Activated CD4-positive, alpha-beta memory T cell treated with anti-CD3 and anti-CD28 coated beads, Interleukin-2, amount 10 ng/mL, durations not matched to agents 7 days and 5 days (primary cell): ENCODE measurements around the gene UPP1. TPM values are rescaled to one million over a fixed set of nuclear protein-coding genes. Genes with fewer than 3 reads are reported as not detected.
"Not testable (repeated sequence)": the region's sequence is repeated elsewhere in the genome, so short reads cannot be mapped to it uniquely, and the experiment has no call there.

Experiments used
- CTCF ChIA-PET: fragments of 350-600 bp; sonication (Branson Sonifier 250); formaldehyde crosslinking; loops from one replicate; lab custom pipeline; 2021; ENCODE audit warnings: antibody characterized with exemption, inconsistent platforms; lab: Charles Lee
- POLR2A ChIA-PET: fragments of 350-600 bp; sonication (Branson Sonifier 250); formaldehyde crosslinking; loops from one replicate; lab custom pipeline; 2021; ENCODE audit warnings: antibody characterized with exemption; lab: Charles Lee
- DNase-seq: peaks from one replicate; pipeline ENCODE4 v3.0.0-alpha.2; 2020
- H3K27ac Mint-ChIP-seq: one replicate; pipeline ENCODE4 v1.8.0; 2021; ENCODE audit warnings: mild to moderate bottlenecking, mixed read lengths
- H3K27me3 Mint-ChIP-seq: one replicate; pipeline ENCODE4 v1.8.0; 2021; ENCODE audit warnings: mixed read lengths
- H3K36me3 Mint-ChIP-seq: one replicate; pipeline ENCODE4 v1.8.0; 2021; ENCODE audit warnings: low read depth, mixed read lengths
- H3K4me1 Mint-ChIP-seq: one replicate; pipeline ENCODE4 v1.8.0; 2021; ENCODE audit warnings: mixed read lengths
- H3K4me3 Mint-ChIP-seq: one replicate; pipeline ENCODE4 v1.8.0; 2021; ENCODE audit warnings: mild to moderate bottlenecking, mixed read lengths
- H3K9me3 Mint-ChIP-seq: one replicate; pipeline ENCODE4 v1.8.0; 2021; ENCODE audit warnings: mixed read lengths
- total RNA-seq, 2 experiments: library from RNA; stranded (reverse); gene quantifications; one replicate each; pipeline ENCODE4 v1.2.3, GENCODE V29; 2021

UPP1 gene
- total RNA-seq, 2 experiments from 2014 or later, result 148 to 154 TPM

DNA sequence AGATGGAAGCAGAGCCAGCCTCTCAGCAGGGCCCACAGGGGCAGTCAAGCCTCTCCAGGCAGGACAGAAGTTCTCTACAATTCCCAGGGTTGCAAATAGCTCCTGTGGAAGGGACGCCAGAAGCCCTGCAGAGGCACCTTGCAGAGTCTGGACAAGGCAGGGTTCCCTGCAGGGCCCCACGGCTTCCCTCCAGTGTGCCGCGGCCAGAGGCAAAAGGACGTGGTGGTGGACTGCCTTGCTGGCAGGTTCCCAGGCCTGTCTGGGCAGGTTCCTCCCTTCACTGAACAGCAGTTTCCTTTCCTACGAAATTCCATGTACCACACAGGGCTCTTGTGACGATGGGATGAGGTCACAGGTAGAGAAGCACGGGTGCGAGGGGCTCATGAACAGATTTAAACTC lies 25.1 kb downstream of the UPP1 start:
- Mint-ChIP-seq H3K4me1 (peaks cover 16% of the 10 kb centered on the region), H3K9me3 (no peaks in the 10 kb centered on the region), H3K36me3 (peaks cover 19% of the 10 kb centered on the region), H3K4me3 (no peak overlapping the region), H3K27me3 (peaks cover 1% of the 10 kb centered on the region), H3K27ac (no peak overlapping the region)
- ChIA-PET CTCF (interaction anchor here (0.9 to 1.7 kb wide), 3 partner anchors 12 to 122 kb away, joined by 3 to 5 read pairs (median 4); no protein-coding TSS in a partner anchor), POLR2A (no interaction called here)
- no peak for DNase-seq

- Mint-ChIP-seq H3K27me3 (peaks cover 1% of the 10 kb centered on the region), H3K4me1 (peaks cover 12% of the 10 kb centered on the region), H3K9me3 (no peaks in the 10 kb centered on the region), H3K36me3 (peaks cover 15% of the 10 kb centered on the region), H3K4me3 (no peak overlapping the region), H3K27ac (no peak overlapping the region)
- POLR2A ChIA-PET, result interaction anchor here (0.6 kb wide), 1 partner anchor 67 kb away, joined by 4 read pairs; no protein-coding TSS in a partner anchor
- no peak for DNase-seq
- CTCF ChIA-PET, result interaction anchor here (1.7 kb wide), 1 partner anchor 123 kb away, joined by 4 read pairs; no protein-coding TSS in a partner anchor
Observed at GRCh38 chr7:48114589-48114988, 25.5 kb downstream of the UPP1 start.

DNA sequence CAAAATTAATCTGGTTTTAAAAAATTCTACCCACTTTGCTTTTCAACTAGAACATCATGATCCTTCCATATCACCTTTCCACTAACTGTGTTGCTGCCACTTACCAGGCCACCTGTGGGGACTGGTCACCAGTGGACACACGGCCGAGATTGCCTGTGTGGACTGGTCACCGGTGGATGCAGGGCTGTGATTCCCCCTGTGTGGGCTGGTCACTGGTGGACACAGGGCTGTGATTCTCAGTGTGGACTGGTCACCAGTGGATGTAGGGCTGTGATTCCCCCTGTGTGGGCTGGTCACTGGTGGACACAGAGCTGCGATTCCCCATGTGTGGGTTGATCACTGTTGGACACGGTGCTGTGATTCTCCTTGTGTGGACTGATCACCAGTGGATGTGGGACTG lies 27.0 kb downstream of the UPP1 start:
- Mint-ChIP-seq H3K27me3 (peaks cover 1% of the 10 kb centered on the region), H3K4me3 (no peak overlapping the region), H3K36me3 (peaks cover 4% of the 10 kb centered on the region), H3K27ac (no peak overlapping the region), H3K4me1 (peaks cover 2% of the 10 kb centered on the region), H3K9me3 (no peaks in the 10 kb centered on the region)
- no peak for DNase-seq
- ChIA-PET CTCF (no interaction called here), POLR2A (no interaction called here)

DNA sequence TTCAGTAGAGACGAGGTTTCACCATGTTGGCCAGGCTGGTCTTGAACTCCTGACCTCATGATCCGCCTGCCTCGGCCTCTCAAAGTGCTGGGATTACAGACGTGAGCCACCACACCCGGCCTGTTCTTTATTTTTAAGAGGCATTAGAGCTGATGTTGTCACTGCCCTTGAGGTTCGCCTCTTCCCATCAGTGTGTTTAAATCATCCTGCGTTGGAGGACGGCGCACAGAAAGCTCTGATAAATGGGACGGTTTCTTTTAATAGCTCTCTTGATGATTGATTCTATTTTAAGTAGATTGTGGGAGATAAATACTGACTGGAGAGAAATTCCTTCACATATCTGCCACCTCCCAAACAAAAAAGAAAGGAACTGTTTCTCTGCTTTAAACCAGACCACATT lies 29.0 kb downstream of the UPP1 start:
- POLR2A ChIA-PET, result no interaction called here
- DNase-seq, result no peak
- H3K9me3 Mint-ChIP-seq, result no peaks in the 10 kb centered on the region
- peaks cover 2% of the 10 kb centered on the region for H3K4me1 Mint-ChIP-seq
- no peak overlapping the region for H3K4me3 Mint-ChIP-seq
- peaks cover 3% of the 10 kb centered on the region for H3K27me3 Mint-ChIP-seq
- H3K36me3 Mint-ChIP-seq, result no peaks in the 10 kb centered on the region
- CTCF ChIA-PET, result no interaction called here
- H3K27ac Mint-ChIP-seq, result no peak overlapping the region

- DNase-seq, H3K9me3 Mint-ChIP-seq, H3K4me1 Mint-ChIP-seq, POLR2A ChIA-PET, H3K4me3 Mint-ChIP-seq, H3K27ac Mint-ChIP-seq, H3K36me3 Mint-ChIP-seq: not testable (repeated sequence)
- CTCF ChIA-PET, result interaction anchor here (1.6 kb wide), 1 partner anchor 10 kb away, joined by 9 read pairs; no protein-coding TSS in a partner anchor
- H3K27me3 Mint-ChIP-seq, result peaks cover 15% of the 10 kb centered on the region
Observed at GRCh38 chr7:48120536-48120935, 31.5 kb downstream of the UPP1 start.

DNA sequence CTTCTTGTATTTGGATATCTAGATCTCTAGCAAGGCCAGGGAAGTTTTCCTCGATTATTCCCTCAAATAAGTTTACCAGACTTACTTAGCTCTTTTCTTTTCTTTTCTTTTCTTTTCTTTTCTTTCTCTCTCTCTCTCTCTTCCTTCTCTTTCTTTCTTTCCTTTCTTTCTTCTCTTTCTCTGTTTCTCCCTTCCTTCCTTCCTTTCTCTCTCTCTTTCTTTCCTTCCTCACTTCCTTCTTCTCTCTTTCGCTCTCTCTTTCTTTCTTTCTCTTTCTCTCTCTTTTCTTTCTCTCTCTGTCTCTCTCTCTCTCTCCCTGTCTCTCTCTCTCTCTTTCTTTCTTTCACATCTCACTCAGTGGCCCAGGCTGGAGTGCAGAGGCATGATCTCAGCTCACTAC lies 37.0 kb downstream of the UPP1 start:
- H3K4me3 Mint-ChIP-seq, result no peak overlapping the region
- no peaks in the 10 kb centered on the region for H3K36me3 Mint-ChIP-seq
- CTCF ChIA-PET, result no interaction called here
- POLR2A ChIA-PET, result interaction anchor here (0.7 kb wide), 1 partner anchor 171 kb away, joined by 3 read pairs; no protein-coding TSS in a partner anchor
- H3K27me3 Mint-ChIP-seq, result peaks cover 25% of the 10 kb centered on the region
- no peaks in the 10 kb centered on the region for H3K9me3 Mint-ChIP-seq
- H3K27ac Mint-ChIP-seq, result no peak overlapping the region
- no peak for DNase-seq
- H3K4me1 Mint-ChIP-seq, result peaks cover 14% of the 10 kb centered on the region

DNA sequence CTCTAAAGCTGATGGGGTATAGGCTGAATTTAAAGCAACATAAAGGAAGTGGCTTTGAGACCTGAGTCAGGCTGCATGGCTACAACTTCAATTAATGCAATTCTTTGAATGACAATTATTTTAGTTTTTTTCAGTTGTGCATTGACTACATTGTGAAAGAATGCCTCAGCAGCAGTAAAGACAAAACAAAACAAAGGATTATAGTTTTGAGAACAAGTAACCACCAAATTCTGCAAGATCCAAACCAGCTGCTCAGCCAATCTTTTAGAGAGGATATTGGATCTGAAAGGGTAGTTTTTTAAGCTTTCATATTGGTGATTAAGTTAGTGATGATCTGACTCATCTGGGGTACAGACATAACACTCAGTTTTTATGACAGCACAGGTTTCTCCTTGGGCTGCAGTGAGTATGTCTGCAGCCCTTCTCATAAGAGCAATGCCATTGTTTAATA lies 41.6 kb downstream of the UPP1 start:
- ChIA-PET CTCF (interaction anchor here (1.3 to 1.6 kb wide), 2 partner anchors 21 to 140 kb away, joined by 3 to 5 read pairs; no protein-coding TSS in a partner anchor), POLR2A (interaction anchor here (0.6 to 1.1 kb wide), 2 partner anchors 148 to 168 kb away, joined by 3 read pairs; no protein-coding TSS in a partner anchor)
- no peak overlapping the region for H3K4me3 Mint-ChIP-seq
- H3K9me3 Mint-ChIP-seq, result peaks cover 4% of the 10 kb centered on the region
- no peak for DNase-seq
- H3K27me3 Mint-ChIP-seq, result peaks cover 13% of the 10 kb centered on the region
- no peak overlapping the region for H3K27ac Mint-ChIP-seq
- peaks cover 21% of the 10 kb centered on the region for H3K4me1 Mint-ChIP-seq
- H3K36me3 Mint-ChIP-seq, result no peaks in the 10 kb centered on the region

DNA sequence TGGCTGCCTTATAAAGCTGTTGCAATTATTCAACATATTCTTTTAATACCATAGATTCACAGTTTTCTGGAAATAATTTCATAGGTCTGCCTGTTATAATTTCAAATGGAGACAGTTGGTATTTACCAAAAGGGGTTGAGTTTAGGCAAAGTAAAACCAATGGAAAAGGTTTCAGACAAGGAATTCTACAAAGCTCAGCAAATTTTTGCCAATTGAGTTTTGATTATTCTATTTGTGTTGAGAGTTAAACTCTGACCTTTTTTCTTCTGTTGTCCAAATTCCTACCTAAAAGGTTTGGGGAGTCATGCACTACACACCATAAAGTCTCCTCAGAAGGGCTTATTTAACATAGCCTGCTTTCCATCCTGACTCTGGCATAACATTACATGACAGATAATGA lies 43.7 kb downstream of the UPP1 start:
- peaks cover 5% of the 10 kb centered on the region for H3K27me3 Mint-ChIP-seq
- H3K4me1 Mint-ChIP-seq, result peaks cover 21% of the 10 kb centered on the region
- no peak overlapping the region for H3K4me3 Mint-ChIP-seq
- H3K9me3 Mint-ChIP-seq, result peaks cover 7% of the 10 kb centered on the region
- no peak for DNase-seq
- POLR2A ChIA-PET, result no interaction called here
- no peaks in the 10 kb centered on the region for H3K36me3 Mint-ChIP-seq
- H3K27ac Mint-ChIP-seq, result no peak overlapping the region
- CTCF ChIA-PET, result no interaction called here

- H3K27ac Mint-ChIP-seq, result no peak overlapping the region
- no peak overlapping the region for H3K4me3 Mint-ChIP-seq
- peaks cover 10% of the 10 kb centered on the region for H3K4me1 Mint-ChIP-seq
- H3K9me3 Mint-ChIP-seq, result peaks cover 3% of the 10 kb centered on the region
- peaks cover 4% of the 10 kb centered on the region for H3K27me3 Mint-ChIP-seq
- ChIA-PET POLR2A (no interaction called here), CTCF (no interaction called here)
- DNase-seq, result no peak
- H3K36me3 Mint-ChIP-seq, result no peaks in the 10 kb centered on the region
Observed at GRCh38 chr7:48139459-48139858, 50.4 kb downstream of the UPP1 start.

DNA sequence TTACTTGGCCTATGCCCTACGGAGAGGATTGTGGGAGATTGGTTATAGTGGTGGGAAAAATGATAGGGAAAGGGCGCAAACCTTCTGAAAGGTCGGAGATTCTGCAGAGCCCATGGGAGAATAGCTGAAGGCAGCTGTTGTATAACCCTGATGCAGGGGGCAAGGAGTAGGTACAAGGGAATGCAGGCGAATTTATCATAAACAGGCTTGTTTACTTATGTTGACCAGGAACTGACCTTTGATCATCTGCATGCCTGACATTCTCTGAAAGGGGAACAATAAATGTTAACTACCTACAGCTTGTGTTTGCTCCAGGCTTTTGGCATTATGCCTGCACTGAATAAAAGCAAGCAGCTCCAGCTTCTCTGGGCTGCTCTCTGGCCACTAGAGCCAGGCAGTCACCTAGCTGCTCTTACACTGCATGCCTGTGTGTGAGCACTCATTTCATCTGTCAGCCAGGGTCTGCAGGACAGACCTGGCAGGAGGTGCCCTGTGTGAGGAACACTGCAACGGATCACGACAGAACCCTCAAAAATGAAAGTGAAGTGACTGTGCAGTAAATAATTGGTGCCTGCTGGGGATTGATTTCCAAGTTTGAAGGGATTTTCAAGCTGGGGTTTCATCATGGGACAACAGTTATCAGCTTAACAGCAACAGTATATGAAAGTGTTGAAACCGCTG lies 51.1 kb downstream of the UPP1 start:
- Mint-ChIP-seq H3K4me3 (no peak overlapping the region), H3K27me3 (peaks cover 4% of the 10 kb centered on the region), H3K36me3 (no peaks in the 10 kb centered on the region), H3K4me1 (peaks cover 10% of the 10 kb centered on the region), H3K9me3 (peaks cover 3% of the 10 kb centered on the region), H3K27ac (no peak overlapping the region)
- no peak for DNase-seq
- CTCF ChIA-PET, result interaction anchor here (1.3 kb wide), 1 partner anchor 14 kb away, joined by 5 read pairs; no protein-coding TSS in a partner anchor
- POLR2A ChIA-PET, result no interaction called here

- ChIA-PET POLR2A (no interaction called here), CTCF (interaction anchor here (1.3 to 1.8 kb wide), 3 partner anchors 13 to 196 kb away, joined by 3 to 8 read pairs (median 5); no protein-coding TSS in a partner anchor)
- H3K4me3 Mint-ChIP-seq, result no peak overlapping the region
- H3K36me3 Mint-ChIP-seq, result no peaks in the 10 kb centered on the region
- peaks cover 5% of the 10 kb centered on the region for H3K27me3 Mint-ChIP-seq
- no peak overlapping the region for H3K27ac Mint-ChIP-seq
- H3K9me3 Mint-ChIP-seq, result no peaks in the 10 kb centered on the region
- DNase-seq, result no peak
- H3K4me1 Mint-ChIP-seq, result peaks cover 10% of the 10 kb centered on the region
Observed at GRCh38 chr7:48141521-48141920, 52.5 kb downstream of the UPP1 start.

DNA sequence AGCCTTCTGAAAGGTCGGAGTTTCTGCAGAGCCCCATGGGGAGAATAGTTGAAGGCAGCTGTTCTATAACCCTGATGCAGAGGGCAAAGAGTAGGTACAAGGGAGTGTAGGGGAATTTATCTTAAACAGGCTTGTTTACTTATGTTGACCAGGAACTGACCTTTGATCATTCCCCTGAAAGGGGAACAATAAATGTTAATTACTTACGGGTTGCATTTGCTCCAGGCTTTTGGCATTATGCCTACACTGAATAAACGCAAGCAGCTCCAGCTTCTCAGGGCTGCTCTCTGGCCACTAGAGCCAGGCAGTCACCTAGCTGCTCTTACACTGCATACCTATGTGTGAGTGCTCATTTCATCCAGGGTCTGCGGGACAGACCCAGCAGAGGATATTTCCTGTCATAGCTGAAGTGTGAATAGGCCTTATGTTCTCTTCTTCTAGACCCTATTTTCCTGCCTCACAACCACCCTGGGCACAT lies 55.3 kb downstream of the UPP1 start:
- Mint-ChIP-seq H3K9me3 (no peaks in the 10 kb centered on the region), H3K4me3 (no peak overlapping the region), H3K27ac (no peak overlapping the region), H3K4me1 (peaks cover 6% of the 10 kb centered on the region), H3K36me3 (no peaks in the 10 kb centered on the region), H3K27me3 (peaks cover 20% of the 10 kb centered on the region)
- CTCF ChIA-PET, result no interaction called here
- POLR2A ChIA-PET, result no interaction called here
- no peak for DNase-seq

DNA sequence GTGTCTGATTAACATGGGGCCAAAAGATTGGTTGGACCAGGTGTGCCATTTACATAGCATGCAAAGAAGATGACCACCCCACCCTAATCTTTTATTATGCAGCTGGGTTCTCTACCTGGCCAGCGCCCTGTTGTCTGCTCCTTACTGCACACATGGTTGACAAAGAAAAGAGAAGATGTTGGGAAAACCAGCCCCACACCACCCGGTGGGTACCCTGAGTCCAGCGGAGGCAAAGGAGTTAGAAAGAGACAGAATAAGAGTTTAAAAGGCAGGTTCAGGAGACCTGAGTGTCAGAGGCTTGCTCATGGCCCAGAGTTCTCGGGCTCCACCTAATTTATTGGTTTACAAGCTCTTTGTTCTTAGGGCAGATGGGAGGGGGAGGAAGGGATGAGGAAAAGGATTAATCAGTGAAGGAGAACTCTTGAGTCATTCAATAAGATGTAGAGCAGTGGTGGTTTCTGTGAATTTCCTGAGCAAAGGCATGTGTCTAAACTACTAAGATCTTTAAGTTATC lies 58.1 kb downstream of the UPP1 start:
- no peaks in the 10 kb centered on the region for H3K9me3 Mint-ChIP-seq
- no peak overlapping the region for H3K4me3 Mint-ChIP-seq
- ChIA-PET CTCF (interaction anchor here (1.6 kb wide), 1 partner anchor 202 kb away, joined by 4 read pairs; no protein-coding TSS in a partner anchor), POLR2A (no interaction called here)
- H3K36me3 Mint-ChIP-seq, result no peaks in the 10 kb centered on the region
- no peak for DNase-seq
- H3K27me3 Mint-ChIP-seq, result peaks cover 31% of the 10 kb centered on the region
- no peaks in the 10 kb centered on the region for H3K4me1 Mint-ChIP-seq
- H3K27ac Mint-ChIP-seq, result no peak overlapping the region
